Sigmoid colon (tissue), 4 donors: ENCODE measurements around the gene NUCB2.

Experiments
- CTCF ChIP-seq, 4 experiments: fragments of 450-650 bp in 3 of 4; fragments of 200-600 bp in 1 of 4; IDR thresholded peaks; one replicate each; pipeline ENCODE4 v1.5.1; 2016 to 2019; ENCODE audit warnings: antibody characterized with exemption in 4 of 4, mild to moderate bottlenecking in 3 of 4, moderate library complexity in 2 of 4
- EP300 ChIP-seq, 4 donors: sonication (generic); formaldehyde crosslinking; IDR thresholded peaks; one replicate each; pipeline ENCODE4 v1.6.1; 2017; ENCODE audit warnings: antibody characterized with exemption in 4 of 4
- POLR2A ChIP-seq, 2 donors: fragments of 450-650 bp; IDR thresholded peaks; one replicate each; pipeline ENCODE4 v1.6.1; 2016; ENCODE audit warnings: antibody characterized with exemption in 2 of 2, mild to moderate bottlenecking in 2 of 2, moderate library complexity in 2 of 2

GRCh38 chr11:17352950-17353820 lies 76.6 kb downstream of the NUCB2 start:
- TF ChIP-seq CTCF (IDR thresholded peaks at IDR 0.05), result no peak
- no peak for TF ChIP-seq POLR2A (IDR thresholded peaks at IDR 0.05)
- no peak for TF ChIP-seq EP300 (IDR thresholded peaks at IDR 0.05)
